A549 (cell line): ENCODE data around the gene IGIP. TPM values are rescaled to one million over a fixed set of nuclear protein-coding genes. Genes with fewer than 3 reads are reported as not detected.

Experiments
- ATAC-seq, 2 experiments: fragments of 200-7000 bp in 1 of 2; fragments of >200 bp in 1 of 2; cut with Nextera tagmentation in 1 of 2; cut with Tn5 transposase in 1 of 2; 3 replicates each; pipeline versions ENCODE4 v1.8.0 to v1.9.1; 2018 to 2020; ENCODE audit warnings: mild to moderate bottlenecking in 1 of 2, moderate library complexity in 1 of 2
- CTCF ChIA-PET: fragments of 300-600 bp; sonication (Branson Sonifier 250); formaldehyde crosslinking; extraction: SDS; loops from one replicate; lab custom pipeline; 2021; ENCODE audit warnings: antibody characterized with exemption, inconsistent platforms; lab: Yijun Ruan, JAX
- POLR2A ChIA-PET: fragments of 350-600 bp; formaldehyde crosslinking; extraction: SDS; loops from one replicate; lab custom pipeline; 2021; ENCODE audit warnings: antibody characterized with exemption, inconsistent platforms; lab: Yijun Ruan, JAX
- DNase-seq, 2 experiments: peaks; one replicate each; pipeline versions ENCODE4 v3.0.0 to v3.0.0-alpha.2; 2011 to 2016; ENCODE audit warnings: low read depth in 1 of 2, low spot score in 1 of 2
- FAIRE-seq: peaks from 2 replicates; lab custom pipeline; 2011; peaks lifted over from hg19 to GRCh38; lab: Jason Lieb, UNC
- H3K27ac ChIP-seq, 2 experiments: fragments of >200 bp; sonication (Bioruptor Twin); formaldehyde crosslinking; 3 replicates each; pipeline ENCODE4 v1.5.1; 2016 to 2017
- H3K4me1 ChIP-seq: fragments of >200 bp; sonication (Bioruptor Twin); formaldehyde crosslinking; 3 replicates; pipeline ENCODE4 v1.6.1; 2016
- H3K4me2 ChIP-seq: fragments of >200 bp; sonication (Bioruptor Twin); formaldehyde crosslinking; 3 replicates; pipeline ENCODE4 v1.6.1; 2016
- H3K4me3 ChIP-seq: fragments of >200 bp; sonication (Bioruptor Twin); formaldehyde crosslinking; 3 replicates; pipeline ENCODE4 v1.5.1; 2016
- H3K9me3 ChIP-seq: fragments of >200 bp; sonication (Bioruptor Twin); formaldehyde crosslinking; 3 replicates; pipeline ENCODE4 v1.6.1; 2016
- BCL3 ChIP-seq: fragments of >200 bp; sonication (Bioruptor Twin); formaldehyde crosslinking; IDR thresholded peaks from 3 replicates; pipeline ENCODE4 v1.6.1; 2016
- CBX2 ChIP-seq: fragments of 200-600 bp; sonication (generic); IDR thresholded peaks from 2 replicates; pipeline ENCODE4 v1.6.1; 2016; ENCODE audit warnings: low read depth, mild to moderate bottlenecking, borderline replicate concordance
- CBX8 ChIP-seq: fragments of 200-600 bp; sonication (generic); IDR thresholded peaks from 2 replicates; pipeline ENCODE4 v1.6.1; 2016
- CEBPB ChIP-seq, 2 experiments: fragments of >200 bp in 1 of 2; sonication (Bioruptor Twin) in 1 of 2; formaldehyde crosslinking in 1 of 2; IDR thresholded peaks; 2 replicates each; pipeline ENCODE4 v1.6.1; 2012 to 2016
- E2F6 ChIP-seq: IDR thresholded peaks from 2 replicates; pipeline ENCODE4 v1.6.1; 2012; ENCODE audit warnings: low read depth, borderline replicate concordance
- ELK1 ChIP-seq: fragments of 150-350 bp; IDR thresholded peaks from 2 replicates; pipeline ENCODE4 v1.6.1; 2014; ENCODE audit warnings: low read depth, mild to moderate bottlenecking, low read length
- EP300 ChIP-seq, 2 experiments: fragments of >200 bp; sonication (Bioruptor Twin); formaldehyde crosslinking; IDR thresholded peaks; 2 replicates in 1 of 2; 3 replicates in 1 of 2; pipeline ENCODE4 v1.6.1; 2016 to 2017
- ESRRA ChIP-seq: fragments of 150-350 bp; IDR thresholded peaks from 2 replicates; pipeline ENCODE4 v1.6.1; 2014; ENCODE audit warnings: mild to moderate bottlenecking, low read length, borderline replicate concordance
- FOSB ChIP-seq: fragments of 250-450 bp; sonication (Bioruptor Pico); IDR thresholded peaks from 2 replicates; pipeline ENCODE4 v1.5.0; 2020; ENCODE audit warnings: mild to moderate bottlenecking, moderate library complexity
- FOXS1 ChIP-seq: fragments of 250-450 bp; sonication (Bioruptor Pico); IDR thresholded peaks from 2 replicates; pipeline ENCODE4 v1.5.0; 2020; ENCODE audit warnings: mild to moderate bottlenecking, moderate library complexity
- GATA3 ChIP-seq: IDR thresholded peaks from 2 replicates; pipeline ENCODE4 v1.6.1; 2012; ENCODE audit warnings: borderline replicate concordance
- HES2 ChIP-seq: fragments of >200 bp; sonication (Bioruptor Twin); formaldehyde crosslinking; IDR thresholded peaks from 2 replicates; pipeline ENCODE4 v1.6.1; 2016
- NPAS2 ChIP-seq: fragments of 250-450 bp; sonication (Bioruptor Pico); IDR thresholded peaks from 2 replicates; pipeline ENCODE4 v1.8.0; 2022; ENCODE audit warnings: mild to moderate bottlenecking, moderate library complexity, borderline replicate concordance
- NR3C1 ChIP-seq: fragments of >200 bp; sonication (Bioruptor Twin); formaldehyde crosslinking; IDR thresholded peaks from 3 replicates; pipeline ENCODE4 v1.6.1; 2017
- POLR2AphosphoS2 ChIP-seq: conservative IDR thresholded peaks from 2 replicates; pipeline ENCODE4 v1.6.1; 2012; ENCODE audit warnings: low read length, improper control_type of control experiment, inconsistent platforms
- REST ChIP-seq: fragments of 200-600 bp; sonication (generic); IDR thresholded peaks from 2 replicates; pipeline ENCODE4 v1.6.1; 2016; ENCODE audit warnings: antibody characterized with exemption, mild to moderate bottlenecking, moderate library complexity
- RFX5 ChIP-seq: fragments of 450-650 bp; IDR thresholded peaks from 2 replicates; pipeline ENCODE4 v1.7.1; 2014; ENCODE audit warnings: antibody characterized with exemption, mild to moderate bottlenecking, moderate library complexity
- TFCP2L1 ChIP-seq: fragments of 250-450 bp; sonication (Bioruptor Pico); IDR thresholded peaks from 2 replicates; pipeline ENCODE4 v1.5.0; 2021; ENCODE audit warnings: mild to moderate bottlenecking
- USF2 ChIP-seq: fragments of 450-650 bp; IDR thresholded peaks from 2 replicates; pipeline ENCODE4 v1.6.1; 2014; ENCODE audit warnings: antibody characterized with exemption
- ZFP36 ChIP-seq: fragments of 450-650 bp; IDR thresholded peaks from 2 replicates; pipeline ENCODE4 v1.6.1; 2014; ENCODE audit warnings: borderline replicate concordance; ENCODE audit not compliant: partially characterized antibody
- ZNF302 ChIP-seq: fragments of 250-450 bp; sonication (Bioruptor Pico); IDR thresholded peaks from 2 replicates; pipeline ENCODE4 v1.9.0; 2021; ENCODE audit warnings: inconsistent platforms, mild to moderate bottlenecking, moderate library complexity
- WGBS: methylation state at CpG from one replicate; pipeline ENCODE4 v1.1.6; 2017; ENCODE audit errors: missing lambda C conversion rate; 5-methylcytosine and 5-hydroxymethylcytosine counted together
- polyA plus RNA-seq, 4 experiments: library from polyadenylated mRNA; depleted of rRNA in 3 of 4; stranded (reverse); fragments of >200 nt; fragmentation: RNase III in 1 of 4; extraction: RNeasy Plus Mini Kit Qiagen cat#74134 plus additional on column Dnase treatment in 1 of 4; gene quantifications; 2 replicates in 3 of 4; 3 replicates in 1 of 4; pipeline ENCODE4 v1.2.3, GENCODE V29; 2011 to 2017

The IGIP gene
- polyA plus RNA-seq, 2 of the 4 experiments (the other 2 are of a cell fraction) = 0.81 to 1.6 TPM

GRCh38 chr5:140130949-140131733 is 5.4 kb downstream of the IGIP start:
- FAIRE-seq = no peak
- no peak overlapping the region for H3K27ac ChIP-seq
- WGBS = 67% methylated on average over 5 of the region's 5 CpGs
- TF ChIP-seq CBX2 (no peak), BCL3 (no peak), ELK1 (no peak), ESRRA (no peak), HES2 (no peak), EP300 (IDR thresholded peaks at IDR 0.05) (no peak), FOSB (CRISPR knock-in tag) (no peak), NR3C1 (no peak), POLR2AphosphoS2 (no peak), FOXS1 (CRISPR knock-in tag) (no peak), TFCP2L1 (CRISPR knock-in tag) (no peak), ZNF302 (CRISPR knock-in tag) (no peak), REST (no peak), ZFP36 (no peak), USF2 (no peak)
- TF ChIP-seq, all 56 proteins: peak for 0
- H3K4me2 ChIP-seq = no peak overlapping the region
- no peak overlapping the region for H3K4me3 ChIP-seq
- DNase-seq = no peak
- ChIA-PET CTCF (interaction anchor here (0.8 to 7.9 kb wide), 2 partner anchors 8 to 14 kb away, joined by 3 to 114 read pairs; no protein-coding TSS in a partner anchor), POLR2A (interaction anchor here (1.3 kb wide), 1 partner anchor 23 kb away, joined by 5 read pairs; no protein-coding TSS in a partner anchor)
- no peaks in the 10 kb centered on the region for H3K9me3 ChIP-seq
- ATAC-seq = no peak
- H3K4me1 ChIP-seq = 0 out of 3 replicates have a peak, but pooled peaks cover 11% of the 10 kb centered on the region

GRCh38 chr5:140131967-140132409 is 6.3 kb downstream of the IGIP start:
- no peak for FAIRE-seq
- peak in 1 of 2 experiments; percentile 58; a peak in 3 of 6 replicates for ATAC-seq
- DNase-seq = peak in 1 of 2 experiments; percentile 15
- ChIA-PET POLR2A (interaction anchor here (1.3 kb wide), 1 partner anchor 24 kb away, joined by 5 read pairs; no protein-coding TSS in a partner anchor), CTCF (interaction anchor here (0.8 to 7.9 kb wide), 4 partner anchors 9 to 59 kb away, joined by 3 to 114 read pairs (median 12); no protein-coding TSS in a partner anchor)
- no peak for TF ChIP-seq NPAS2 (CRISPR knock-in tag)
- no peak for TF ChIP-seq E2F6
- TF ChIP-seq CEBPB (IDR thresholded peaks at IDR 0.05) = no peak
- TF ChIP-seq RFX5 = no peak
- no peak for TF ChIP-seq CBX8
- no peak for TF ChIP-seq GATA3
- no peak for TF ChIP-seq FOSB (CRISPR knock-in tag)
- Histone ChIP-seq H3K9me3 (no peaks in the 10 kb centered on the region), H3K4me1 (0 out of 3 replicates have a peak, but pooled peaks cover 11% of the 10 kb centered on the region), H3K4me3 (no peak overlapping the region), H3K4me2 (no peak overlapping the region), H3K27ac (no peak overlapping the region)
- 69% methylated on average over 3 of the region's 3 CpGs for WGBS
